Hepatocyte (in vitro differentiated cells): Measurements from ENCODE around the gene ACIN1.
"Not testable (repeated sequence)": the region's sequence is repeated elsewhere in the genome, so short reads cannot be mapped to it uniquely, and the experiment has no call there.

Source experiments
- CTCF ChIP-seq: fragments of 200-600 bp; sonication (generic); IDR thresholded peaks from 2 replicates; pipeline ENCODE4 v1.5.1; 2016; ENCODE audit warnings: antibody characterized with exemption, mild to moderate bottlenecking; ENCODE audit not compliant: poor library complexity
- EZH2 ChIP-seq: fragments of 200-600 bp; sonication (generic); IDR thresholded peaks from 2 replicates; pipeline ENCODE4 v1.6.1; 2016; ENCODE audit warnings: antibody characterized with exemption, mild to moderate bottlenecking, borderline replicate concordance
- EZH2phosphoT487 ChIP-seq: fragments of 200-600 bp; sonication (generic); IDR thresholded peaks from one replicate; pipeline ENCODE4 v1.6.1; 2018; ENCODE audit warnings: antibody characterized with exemption, mild to moderate bottlenecking, low read depth, moderate library complexity; ENCODE audit not compliant: unreplicated experiment, severe bottlenecking

- TF ChIP-seq CTCF, EZH2, EZH2phosphoT487: not testable (repeated sequence)
Measured at GRCh38 chr14:23013749-23014054, 81.2 kb downstream of the ACIN1 start.
